Gastrocnemius medialis (tissue), 4 donors: ENCODE data around the gene MEGF9. TPM values are rescaled to one million over a fixed set of nuclear protein-coding genes. Genes with fewer than 3 reads are reported as not detected.

Experiments
- ATAC-seq, 2 donors: fragments of 150-250 bp; one replicate each; pipeline ENCODE4 v1.9.1; 2016
- DNase-seq, 2 donors: peaks; one replicate each; pipeline ENCODE4 v3.0.0-alpha.2; 2019
- H3K27ac ChIP-seq, 4 donors: fragments of 200-600 bp; sonication (generic); 1 replicate in 1 of 4; 2 replicates in 3 of 4; pipeline ENCODE4 v1.5.1; 2016 to 2018; ENCODE audit warnings: mild to moderate bottlenecking in 2 of 4, moderate library complexity in 1 of 4
- H3K27me3 ChIP-seq, 3 donors: fragments of 200-600 bp; sonication (generic) in 2 of 3; 1 replicate in 1 of 3; 2 replicates in 2 of 3; pipeline versions ENCODE4 v1.5.1 to v1.6.0; 2016 to 2019; ENCODE audit warnings: mild to moderate bottlenecking in 1 of 3, moderate library complexity in 1 of 3
- H3K36me3 ChIP-seq, 2 donors: fragments of 200-600 bp; sonication (generic) in 1 of 2; one replicate each; pipeline ENCODE4 v1.5.1; 2017 to 2018
- H3K4me1 ChIP-seq, 2 donors: fragments of 200-600 bp; sonication (generic) in 1 of 2; one replicate each; pipeline ENCODE4 v1.5.1; 2016 to 2017; ENCODE audit warnings: mild to moderate bottlenecking in 2 of 2
- H3K4me3 ChIP-seq, 4 donors: fragments of 200-600 bp; sonication (generic) in 3 of 4; 1 replicate in 1 of 4; 2 replicates in 3 of 4; pipeline ENCODE4 v1.5.1; 2016 to 2019; ENCODE audit warnings: mild to moderate bottlenecking in 2 of 4
- H3K9me3 ChIP-seq, 3 donors: fragments of 200-600 bp; sonication (generic) in 2 of 3; 1 replicate in 1 of 3; 2 replicates in 2 of 3; pipeline ENCODE4 v1.5.1; 2016 to 2019
- CTCF ChIP-seq, 5 experiments: fragments of 450-650 bp in 3 of 5; fragments of 200-600 bp in 2 of 5; sonication (generic) in 2 of 5; IDR thresholded peaks in 4 of 5; conservative IDR thresholded peaks in 1 of 5; 1 replicate in 4 of 5; 2 replicates in 1 of 5; pipeline ENCODE4 v1.5.1; 2016 to 2019; ENCODE audit warnings: antibody characterized with exemption in 5 of 5, mild to moderate bottlenecking in 3 of 5, moderate library complexity in 3 of 5
- POLR2A ChIP-seq, 2 donors: fragments of 450-650 bp; IDR thresholded peaks; one replicate each; pipeline ENCODE4 v1.6.1; 2017; ENCODE audit warnings: antibody characterized with exemption in 2 of 2, mild to moderate bottlenecking in 2 of 2, moderate library complexity in 2 of 2
- in situ Hi-C, 4 donors: fragments of 200-750 bp; cut with MboI; loops; one replicate each; pipeline versions ENCODE4 v1.15.0 to v1.8.0; 2017; ENCODE audit warnings: low sequenced_read_pairs in 4 of 4
- intact Hi-C: fragments of 100-400 bp; cut with DNase I; formaldehyde crosslinking; loops from one replicate; pipeline ENCODE4 v1.15.1; 2023; ENCODE audit warnings: low total_unique reads
- total RNA-seq, 4 donors: library from RNA; depleted of rRNA; stranded (reverse); fragments of >200 nt; gene quantifications; one replicate each; pipeline versions ENCODE4 v1.1.0 to v1.2.3, GENCODE V29; 2016

The MEGF9 gene
- total RNA-seq, 4 donors from 2014 or later: 6.3 to 15.3 (median 13.5) TPM

GRCh38 chr9:120683150-120683549 lies 31.1 kb downstream of the MEGF9 start:
- in situ Hi-C loops (no loop called here), intact Hi-C loops (no loop called here)
- no peak for TF ChIP-seq CTCF (IDR thresholded peaks at IDR 0.05 in 4 of 5, conservative IDR thresholded peaks at IDR 0.05 in 1 of 5)
- TF ChIP-seq POLR2A (IDR thresholded peaks at IDR 0.05): no peak
- ATAC-seq: no peak
- Histone ChIP-seq H3K36me3 (no peaks in the 10 kb centered on the region), H3K4me3 (no peak overlapping the region), H3K4me1 (peaks cover 3 to 6% of the 10 kb centered on the region in 2 donors), H3K9me3 (no peaks in the 10 kb centered on the region), H3K27ac (no peak overlapping the region), H3K27me3 (no peaks in the 10 kb centered on the region)
- DNase-seq: no peak

GRCh38 chr9:120681121-120681520 lies 33.1 kb downstream of the MEGF9 start:
- Histone ChIP-seq H3K4me3 (no peak overlapping the region), H3K27ac (no peak overlapping the region), H3K9me3 (no peaks in the 10 kb centered on the region), H3K27me3 (no peaks in the 10 kb centered on the region), H3K4me1 (peaks cover 3 to 6% of the 10 kb centered on the region in 2 donors), H3K36me3 (no peaks in the 10 kb centered on the region)
- ATAC-seq (no peak), DNase-seq (no peak)
- in situ Hi-C loops (no loop called here), intact Hi-C loops (no loop called here)
- TF ChIP-seq POLR2A (IDR thresholded peaks at IDR 0.05) (no peak), CTCF (IDR thresholded peaks at IDR 0.05 in 4 of 5, conservative IDR thresholded peaks at IDR 0.05 in 1 of 5) (no peak)

GRCh38 chr9:120680579-120680978 lies 33.7 kb downstream of the MEGF9 start:
- in situ Hi-C loops: no loop called here
- no peak for ATAC-seq

GRCh38 chr9:120680161-120680560 lies 34.1 kb downstream of the MEGF9 start:
- in situ Hi-C loops (no loop called here), intact Hi-C loops (no loop called here)
- Histone ChIP-seq H3K4me3 (no peak overlapping the region), H3K9me3 (no peaks in the 10 kb centered on the region), H3K36me3 (no peaks in the 10 kb centered on the region), H3K4me1 (peaks cover 3 to 6% of the 10 kb centered on the region in 2 donors), H3K27ac (no peak overlapping the region), H3K27me3 (no peaks in the 10 kb centered on the region)
- ATAC-seq (no peak), DNase-seq (no peak)
- TF ChIP-seq POLR2A (IDR thresholded peaks at IDR 0.05) (no peak), CTCF (IDR thresholded peaks at IDR 0.05 in 4 of 5, conservative IDR thresholded peaks at IDR 0.05 in 1 of 5) (no peak)

More at GRCh38 chr9:120680579-120680978, 33.7 kb downstream of the MEGF9 start:
- Histone ChIP-seq H3K9me3 (no peaks in the 10 kb centered on the region), H3K27ac (no peak overlapping the region), H3K4me1 (peaks cover 3 to 6% of the 10 kb centered on the region in 2 donors), H3K27me3 (no peaks in the 10 kb centered on the region), H3K36me3 (no peaks in the 10 kb centered on the region), H3K4me3 (no peak overlapping the region)
- DNase-seq: no peak
- intact Hi-C loops: no loop called here
- TF ChIP-seq CTCF (IDR thresholded peaks at IDR 0.05 in 4 of 5, conservative IDR thresholded peaks at IDR 0.05 in 1 of 5) (no peak), POLR2A (IDR thresholded peaks at IDR 0.05) (no peak)

GRCh38 chr9:120677965-120678364 lies 36.3 kb downstream of the MEGF9 start:
- no peak for DNase-seq
- intact Hi-C loops: no loop called here
- in situ Hi-C loops: no loop called here
- no peaks in the 10 kb centered on the region for H3K4me1 ChIP-seq
- no peaks in the 10 kb centered on the region for H3K36me3 ChIP-seq
- no peak overlapping the region for H3K27ac ChIP-seq
- ATAC-seq: no peak
- no peak overlapping the region for H3K4me3 ChIP-seq
- no peak for TF ChIP-seq POLR2A (IDR thresholded peaks at IDR 0.05)
- TF ChIP-seq CTCF (IDR thresholded peaks at IDR 0.05 in 4 of 5, conservative IDR thresholded peaks at IDR 0.05 in 1 of 5): no peak
- H3K27me3 ChIP-seq: no peaks in the 10 kb centered on the region
- H3K9me3 ChIP-seq: no peaks in the 10 kb centered on the region
